ENCODE results near the gene ZNF423.
"Not testable (repeated sequence)": the region's sequence is repeated elsewhere in the genome, so short reads cannot be mapped to it uniquely, and the experiment has no call there.

ZNF423 gene

GRCh38 chr16:49698453-49698815, 157.5 kb downstream of the ZNF423 start:
- DNase-seq (ENCODE audit: low read depth in 2 of 2): no peak

GRCh38 chr16:49697631-49698452, 158.1 kb downstream of the ZNF423 start:
- no peak for DNase-seq (ENCODE audit: low read depth in 2 of 2)

- no peak for DNase-seq (ENCODE audit: low read depth in 2 of 2)
Measured at GRCh38 chr16:49696414-49697101, 159.4 kb downstream of the ZNF423 start.

- no peak for DNase-seq (ENCODE audit: low read depth in 2 of 2)
Measured at GRCh38 chr16:49695782-49696413, 160.0 kb downstream of the ZNF423 start.

GRCh38 chr16:49693445-49693844, 162.5 kb downstream of the ZNF423 start:
- DNase-seq (ENCODE audit: low read depth in 2 of 2): no peak

GRCh38 chr16:49690778-49691177, 165.1 kb downstream of the ZNF423 start:
- no peak for DNase-seq (ENCODE audit: low read depth in 2 of 2)

GRCh38 chr16:49688036-49688697, 167.7 kb downstream of the ZNF423 start:
- DNase-seq (ENCODE audit: low read depth in 2 of 2): no peak

GRCh38 chr16:49687476-49688002, 168.4 kb downstream of the ZNF423 start:
- DNase-seq (ENCODE audit: low read depth in 2 of 2): no peak

GRCh38 chr16:49684696-49685095, 171.2 kb downstream of the ZNF423 start:
- no peak for DNase-seq (ENCODE audit: low read depth in 2 of 2)

GRCh38 chr16:49682577-49683165, 173.2 kb downstream of the ZNF423 start:
- DNase-seq (ENCODE audit: low read depth in 2 of 2): no peak

- DNase-seq (ENCODE audit: low read depth in 2 of 2): no peak
Measured at GRCh38 chr16:49681217-49681883, 174.6 kb downstream of the ZNF423 start.

- DNase-seq (ENCODE audit: low read depth in 2 of 2): no peak
Measured at GRCh38 chr16:49679095-49679494, 176.8 kb downstream of the ZNF423 start.

- DNase-seq (ENCODE audit: low read depth in 2 of 2): not testable (repeated sequence)
Measured at GRCh38 chr16:49677661-49678060, 178.3 kb downstream of the ZNF423 start.

GRCh38 chr16:49675413-49675812, 180.5 kb downstream of the ZNF423 start:
- no peak for DNase-seq (ENCODE audit: low read depth in 2 of 2)

- no peak for DNase-seq (ENCODE audit: low read depth in 2 of 2)
Measured at GRCh38 chr16:49674990-49675389, 180.9 kb downstream of the ZNF423 start.

- DNase-seq (ENCODE audit: low read depth in 2 of 2): no peak
Measured at GRCh38 chr16:49674351-49674851, 181.5 kb downstream of the ZNF423 start.

- no peak for DNase-seq (ENCODE audit: low read depth in 2 of 2)
Measured at GRCh38 chr16:49673442-49673841, 182.5 kb downstream of the ZNF423 start.

- DNase-seq (ENCODE audit: low read depth in 2 of 2): no peak
Measured at GRCh38 chr16:49672753-49673152, 183.2 kb downstream of the ZNF423 start.

- DNase-seq (ENCODE audit: low read depth in 2 of 2): no peak
Measured at GRCh38 chr16:49671333-49671732, 184.6 kb downstream of the ZNF423 start.

GRCh38 chr16:49670627-49671026, 185.3 kb downstream of the ZNF423 start:
- DNase-seq (ENCODE audit: low read depth in 2 of 2): no peak
